Measurements from ENCODE around the gene SLC35G1.

Gene SLC35G1

GRCh38 chr10:93951905-93952304, 58.1 kb downstream of the SLC35G1 start:
- no peak for DNase-seq (ENCODE audit: low spot score)
